CD4-positive, alpha-beta memory T cell (primary cell): Measurements from ENCODE around the gene LSM4. TPM values are rescaled to one million over a fixed set of nuclear protein-coding genes. Genes with fewer than 3 reads are reported as not detected.
"Not testable (repeated sequence)": the region's sequence is repeated elsewhere in the genome, so short reads cannot be mapped to it uniquely, and the experiment has no call there.

Source experiments
- CTCF ChIA-PET: fragments of 350-600 bp; sonication (Branson Sonifier 250); formaldehyde crosslinking; loops from one replicate; lab custom pipeline; 2021; ENCODE audit warnings: inconsistent platforms; ENCODE audit not compliant: partially characterized antibody; lab: Charles Lee
- POLR2A ChIA-PET: fragments of 350-600 bp; sonication (Branson Sonifier 250); formaldehyde crosslinking; loops from one replicate; lab custom pipeline; 2021; ENCODE audit not compliant: partially characterized antibody; lab: Charles Lee
- DNase-seq, 5 donors: peaks; one replicate each; pipeline versions ENCODE4 v3.0.0 to v3.0.0-alpha.2; 2020 to 2022; ENCODE audit warnings: mixed read lengths in 1 of 5
- H3K27ac ChIP-seq: one replicate; pipeline ENCODE4 v1.7.0; 2013; ENCODE audit warnings: low read depth, low read length
- H3K27me3 ChIP-seq: 2 replicates; pipeline ENCODE4 v1.7.0; 2013; ENCODE audit warnings: mild to moderate bottlenecking, low read length, moderate library complexity; ENCODE audit not compliant: insufficient read depth
- H3K36me3 ChIP-seq: 2 replicates; pipeline ENCODE4 v1.7.0; 2013; ENCODE audit warnings: mild to moderate bottlenecking, low read length, moderate library complexity; ENCODE audit not compliant: insufficient read depth
- H3K4me1 ChIP-seq: 2 replicates; pipeline ENCODE4 v1.7.0; 2013; ENCODE audit warnings: mild to moderate bottlenecking, low read length, moderate library complexity; ENCODE audit not compliant: insufficient read depth
- H3K4me3 ChIP-seq, 2 donors: one replicate each; pipeline ENCODE4 v1.7.0; 2013; ENCODE audit warnings: low read length in 2 of 2, mild to moderate bottlenecking in 1 of 2
- H3K9me3 ChIP-seq, 2 donors: one replicate each; pipeline ENCODE4 v1.7.0; 2013; ENCODE audit warnings: low read length in 2 of 2, control low read depth in 1 of 2; ENCODE audit not compliant: control insufficient read depth in 1 of 2
- H3K27ac Mint-ChIP-seq, 7 donors: one replicate each; pipeline ENCODE4 v1.8.0; 2020 to 2021; ENCODE audit warnings: mixed read lengths in 7 of 7, mild to moderate bottlenecking in 6 of 7, inconsistent platforms in 3 of 7, moderate library complexity in 3 of 7
- H3K27me3 Mint-ChIP-seq, 2 donors: one replicate each; pipeline ENCODE4 v1.8.0; 2020 to 2021; ENCODE audit warnings: mixed read lengths in 2 of 2
- H3K36me3 Mint-ChIP-seq, 2 donors: one replicate each; pipeline ENCODE4 v1.8.0; 2020 to 2021; ENCODE audit warnings: mixed read lengths in 2 of 2, inconsistent platforms in 1 of 2, mild to moderate bottlenecking in 1 of 2
- H3K4me1 Mint-ChIP-seq, 4 donors: one replicate each; pipeline ENCODE4 v1.8.0; 2020 to 2021; ENCODE audit warnings: mixed read lengths in 4 of 4, mild to moderate bottlenecking in 1 of 4
- H3K4me3 Mint-ChIP-seq, 8 donors: one replicate each; pipeline ENCODE4 v1.8.0; 2020 to 2021; ENCODE audit warnings: mixed read lengths in 8 of 8, mild to moderate bottlenecking in 7 of 8, moderate library complexity in 6 of 8, inconsistent platforms in 3 of 8
- H3K9me3 Mint-ChIP-seq, 8 donors: one replicate each; pipeline ENCODE4 v1.8.0; 2020 to 2021; ENCODE audit warnings: mixed read lengths in 8 of 8, mild to moderate bottlenecking in 5 of 8, inconsistent platforms in 3 of 8, moderate library complexity in 1 of 8
- intact Hi-C: fragments of 100-400 bp; cut with micrococcal nuclease; formaldehyde crosslinking; loops from one replicate; pipeline ENCODE4 v1.15.1; 2023
- polyA plus RNA-seq, 2 donors: library from polyadenylated mRNA; unstranded; fragments of 300-500 nt; fragmentation: Illumina TruSeq; gene quantifications; one replicate each; pipeline ENCODE4 v1.2.3, GENCODE V29; 2021
- total RNA-seq, 2 experiments: library from RNA; stranded (reverse); gene quantifications; one replicate each; pipeline ENCODE4 v1.2.3, GENCODE V29; 2021

The LSM4 gene
- total and polyA plus RNA-seq, 4 experiments from 2014 or later = 64.2 to 164 (median 93.0) TPM

- Mint-ChIP-seq H3K27me3 (no peaks in the 10 kb centered on the region), H3K4me3 (no peak overlapping the region), H3K9me3 (no peaks in the 10 kb centered on the region), H3K36me3 (peaks cover 21 to 36% of the 10 kb centered on the region in 2 donors), H3K4me1 (peaks cover 4 to 9% (median 7%) of the 10 kb centered on the region in 4 donors), H3K27ac (no peak overlapping the region)
- DNase-seq = no peak
- Histone ChIP-seq H3K27ac (no peak overlapping the region), H3K36me3 (no peaks in the 10 kb centered on the region), H3K4me1 (no peaks in the 10 kb centered on the region), H3K4me3 (no peak overlapping the region), H3K9me3 (no peaks in the 10 kb centered on the region), H3K27me3 (no peaks in the 10 kb centered on the region)
- POLR2A ChIA-PET = no interaction called here
- intact Hi-C loops = no loop called here
- CTCF ChIA-PET = interaction anchor here (0.8 to 0.9 kb wide), 2 partner anchors 21 to 70 kb away, joined by 3 read pairs; no protein-coding TSS in a partner anchor
These were observed 26.8 kb upstream of the LSM4 start for GRCh38 chr19:18349524-18350128.

- H3K9me3 ChIP-seq, H3K4me1 ChIP-seq, H3K27ac ChIP-seq, intact Hi-C loops, H3K27ac Mint-ChIP-seq, H3K4me3 Mint-ChIP-seq, H3K9me3 Mint-ChIP-seq, H3K27me3 Mint-ChIP-seq, POLR2A ChIA-PET, DNase-seq, H3K27me3 ChIP-seq, H3K4me3 ChIP-seq, H3K36me3 ChIP-seq: not testable (repeated sequence)
- H3K4me1 Mint-ChIP-seq = peaks cover 4 to 12% (median 7%) of the 10 kb centered on the region in 4 donors
- H3K36me3 Mint-ChIP-seq = peaks cover 25 to 37% of the 10 kb centered on the region in 2 donors
- CTCF ChIA-PET = interaction anchor here (0.6 to 0.9 kb wide), 2 partner anchors 69 to 379 kb away, joined by 3 to 5 read pairs; no protein-coding TSS in a partner anchor
These were observed 26.0 kb upstream of the LSM4 start for GRCh38 chr19:18348818-18349339.

- no peak for DNase-seq
- H3K9me3 Mint-ChIP-seq = no peaks in the 10 kb centered on the region
- Histone ChIP-seq H3K4me1 (no peaks in the 10 kb centered on the region), H3K27ac (no peak overlapping the region), H3K36me3 (peaks cover 5% of the 10 kb centered on the region), H3K27me3 (no peaks in the 10 kb centered on the region), H3K4me3 (no peak overlapping the region), H3K9me3 (no peaks in the 10 kb centered on the region)
- intact Hi-C loops = no loop called here
- no peaks in the 10 kb centered on the region for H3K27me3 Mint-ChIP-seq
- peaks cover 21 to 34% of the 10 kb centered on the region in 2 donors for H3K36me3 Mint-ChIP-seq
- peaks cover 4 to 13% (median 6%) of the 10 kb centered on the region in 4 donors for H3K4me1 Mint-ChIP-seq
- peak overlapping the region in 1 of 7 donors; percentile 12 for H3K27ac Mint-ChIP-seq
- H3K4me3 Mint-ChIP-seq = no peak overlapping the region
- ChIA-PET CTCF (interaction anchor here (1.0 kb wide), 1 partner anchor 40 kb away, joined by 3 read pairs; no protein-coding TSS in a partner anchor), POLR2A (no interaction called here)
These were observed 25.3 kb upstream of the LSM4 start for GRCh38 chr19:18348171-18348570.

- H3K36me3 Mint-ChIP-seq = peaks cover 21 to 44% of the 10 kb centered on the region in 2 donors
- intact Hi-C loops = no loop called here
- no peak overlapping the region for H3K27ac ChIP-seq
- H3K4me1 ChIP-seq = peaks cover 15% of the 10 kb centered on the region
- no peaks in the 10 kb centered on the region for H3K9me3 ChIP-seq
- H3K27me3 ChIP-seq = no peaks in the 10 kb centered on the region
- H3K27ac Mint-ChIP-seq = peak overlapping the region in 2 of 7 donors; percentile 30 to 87
- H3K36me3 ChIP-seq = peaks cover 5% of the 10 kb centered on the region
- CTCF ChIA-PET = interaction anchor here (0.9 kb wide), 1 partner anchor 78 kb away, joined by 3 read pairs; no protein-coding TSS in a partner anchor
- POLR2A ChIA-PET = no interaction called here
- H3K9me3 Mint-ChIP-seq = no peaks in the 10 kb centered on the region
- H3K27me3 Mint-ChIP-seq = no peaks in the 10 kb centered on the region
- peaks cover 5 to 19% (median 15%) of the 10 kb centered on the region in 4 donors for H3K4me1 Mint-ChIP-seq
- no peak overlapping the region for H3K4me3 Mint-ChIP-seq
- no peak for DNase-seq
- no peak overlapping the region for H3K4me3 ChIP-seq
These were observed 23.2 kb upstream of the LSM4 start for GRCh38 chr19:18346091-18346490.

- H3K9me3 ChIP-seq = no peaks in the 10 kb centered on the region
- peaks cover 5 to 20% (median 14%) of the 10 kb centered on the region in 4 donors for H3K4me1 Mint-ChIP-seq
- intact Hi-C loops = no loop called here
- H3K9me3 Mint-ChIP-seq = no peaks in the 10 kb centered on the region
- H3K27ac Mint-ChIP-seq = peak overlapping the region in 2 of 7 donors; percentile 30 to 33
- DNase-seq = no peak
- peaks cover 5% of the 10 kb centered on the region for H3K36me3 ChIP-seq
- H3K4me1 ChIP-seq = peaks cover 15% of the 10 kb centered on the region
- no peak overlapping the region for H3K4me3 ChIP-seq
- H3K36me3 Mint-ChIP-seq = peaks cover 19 to 40% of the 10 kb centered on the region in 2 donors
- no peak overlapping the region for H3K4me3 Mint-ChIP-seq
- CTCF ChIA-PET = no interaction called here
- H3K27ac ChIP-seq = no peak overlapping the region
- no peaks in the 10 kb centered on the region for H3K27me3 Mint-ChIP-seq
- POLR2A ChIA-PET = no interaction called here
- no peaks in the 10 kb centered on the region for H3K27me3 ChIP-seq
These were observed 22.4 kb upstream of the LSM4 start for GRCh38 chr19:18345296-18345695.

GRCh38 chr19:18344582-18344950, 21.7 kb upstream of the LSM4 start:
- no peaks in the 10 kb centered on the region for H3K27me3 Mint-ChIP-seq
- ChIA-PET CTCF (interaction anchor here (4.2 kb wide), 1 partner anchor 65 kb away, joined by 24 read pairs; no protein-coding TSS in a partner anchor), POLR2A (interaction anchor here (7.5 kb wide), 1 partner anchor 65 kb away, joined by 77 read pairs; the partner anchor contains the start of gene JUND)
- peaks cover 8 to 27% (median 18%) of the 10 kb centered on the region in 4 donors for H3K4me1 Mint-ChIP-seq
- no peak for DNase-seq
- H3K36me3 ChIP-seq = peaks cover 5% of the 10 kb centered on the region
- no peaks in the 10 kb centered on the region for H3K9me3 ChIP-seq
- peaks cover 16 to 37% of the 10 kb centered on the region in 2 donors for H3K36me3 Mint-ChIP-seq
- H3K4me1 ChIP-seq = peaks cover 22% of the 10 kb centered on the region
- no peaks in the 10 kb centered on the region for H3K27me3 ChIP-seq
- H3K4me3 ChIP-seq = no peak overlapping the region
- no peak overlapping the region for H3K27ac ChIP-seq
- intact Hi-C loops = no loop called here
- no peaks in the 10 kb centered on the region for H3K9me3 Mint-ChIP-seq
- H3K27ac Mint-ChIP-seq = peak overlapping the region in 2 of 7 donors; percentile 21 to 68
- H3K4me3 Mint-ChIP-seq = no peak overlapping the region

- Mint-ChIP-seq H3K27ac (peak overlapping the region in 6 of 7 donors; percentile 3 to 75 (median 54)), H3K4me3 (peak overlapping the region in 6 of 8 donors; percentile 81 to 94 (median 90)), H3K9me3 (no peaks in the 10 kb centered on the region), H3K27me3 (no peaks in the 10 kb centered on the region), H3K4me1 (peaks cover 7 to 30% (median 17%) of the 10 kb centered on the region in 4 donors), H3K36me3 (peaks cover 11 to 27% of the 10 kb centered on the region in 2 donors)
- peaks cover 5% of the 10 kb centered on the region for H3K36me3 ChIP-seq
- intact Hi-C loops = no loop called here
- no peak overlapping the region for H3K27ac ChIP-seq
- DNase-seq = no peak
- ChIA-PET POLR2A (interaction anchor here (0.6 to 7.5 kb wide), 4 partner anchors 14 to 1737 kb away, joined by 3 to 77 read pairs (median 4); partner anchors contain the start of gene JUND), CTCF (interaction anchor here (2.9 to 4.2 kb wide), 2 partner anchors 14 to 63 kb away, joined by 10 to 24 read pairs; no protein-coding TSS in a partner anchor)
- peaks cover 24% of the 10 kb centered on the region for H3K4me1 ChIP-seq
- H3K4me3 ChIP-seq = no peak overlapping the region
- H3K27me3 ChIP-seq = no peaks in the 10 kb centered on the region
- H3K9me3 ChIP-seq = no peaks in the 10 kb centered on the region
These were observed 19.3 kb upstream of the LSM4 start for GRCh38 chr19:18342090-18342632.
